ENCODE results near the gene DNLZ. TPM values are rescaled to one million over a fixed set of nuclear protein-coding genes. Genes with fewer than 3 reads are reported as not detected.

DNLZ gene
- total RNA-seq, 1 experiment from 2014 or later, result 9.1 TPM

- TF ChIP-seq EZH2 (IDR thresholded peaks at IDR 0.05; ENCODE audit: low read depth), result no peak
- no peak for TF ChIP-seq CTCF (conservative IDR thresholded peaks at IDR 0.05)
- BruUV-seq (replicated peaks), result no TSS peak
- H3F3A ChIP-seq (ENCODE audit: insufficient read depth, low read depth), result peaks cover 17% of the 10 kb centered on the region; the same call in 1 of the 2 replicates
- ChIA-PET CTCF (interaction anchor here (0.5 to 1.0 kb wide), 3 partner anchors 56 to 292 kb away, joined by 3 to 5 read pairs (median 3); no protein-coding TSS in a partner anchor), POLR2A (ENCODE audit: unreplicated experiment) (interaction anchor here (0.5 kb wide), 1 partner anchor 29 kb away, joined by 3 read pairs; no protein-coding TSS in a partner anchor)
- no peaks in the 10 kb centered on the region for H3K27me3 ChIP-seq (ENCODE audit: insufficient read depth, low read depth)
- intact Hi-C loops (cut with micrococcal nuclease; ENCODE audit: unreplicated experiment), result loop anchor here (2.0 kb wide), 1 partner anchor 229 kb away; no protein-coding TSS in a partner anchor
- H3K36me3 ChIP-seq (ENCODE audit: low read depth), result peaks cover 5% of the 10 kb centered on the region; the same call in 1 of the 2 replicates
- no peak for DNase-seq
- no peaks in the 10 kb centered on the region for H3K9me2 ChIP-seq (ENCODE audit: insufficient read depth)
- peaks cover 11% of the 10 kb centered on the region for H4K20me1 ChIP-seq (ENCODE audit: insufficient read depth)
- H3K4me3 ChIP-seq, result no peak overlapping the region
- H3K27ac ChIP-seq, result no peak overlapping the region
- no peak overlapping the region for H3K4me2 ChIP-seq
- H3K4me1 ChIP-seq (replicated peaks; ENCODE audit: insufficient read depth), result peaks cover 13% of the 10 kb centered on the region
- peaks cover 23% of the 10 kb centered on the region for H3K79me2 ChIP-seq (ENCODE audit: low read depth)
- no peaks in the 10 kb centered on the region for H3K9me3 ChIP-seq (ENCODE audit: insufficient read depth, low read depth)
- no peak overlapping the region for H2AFZ ChIP-seq
Observed at GRCh38 chr9:136401173-136401922, 37.8 kb upstream of the DNLZ start.

DNA sequence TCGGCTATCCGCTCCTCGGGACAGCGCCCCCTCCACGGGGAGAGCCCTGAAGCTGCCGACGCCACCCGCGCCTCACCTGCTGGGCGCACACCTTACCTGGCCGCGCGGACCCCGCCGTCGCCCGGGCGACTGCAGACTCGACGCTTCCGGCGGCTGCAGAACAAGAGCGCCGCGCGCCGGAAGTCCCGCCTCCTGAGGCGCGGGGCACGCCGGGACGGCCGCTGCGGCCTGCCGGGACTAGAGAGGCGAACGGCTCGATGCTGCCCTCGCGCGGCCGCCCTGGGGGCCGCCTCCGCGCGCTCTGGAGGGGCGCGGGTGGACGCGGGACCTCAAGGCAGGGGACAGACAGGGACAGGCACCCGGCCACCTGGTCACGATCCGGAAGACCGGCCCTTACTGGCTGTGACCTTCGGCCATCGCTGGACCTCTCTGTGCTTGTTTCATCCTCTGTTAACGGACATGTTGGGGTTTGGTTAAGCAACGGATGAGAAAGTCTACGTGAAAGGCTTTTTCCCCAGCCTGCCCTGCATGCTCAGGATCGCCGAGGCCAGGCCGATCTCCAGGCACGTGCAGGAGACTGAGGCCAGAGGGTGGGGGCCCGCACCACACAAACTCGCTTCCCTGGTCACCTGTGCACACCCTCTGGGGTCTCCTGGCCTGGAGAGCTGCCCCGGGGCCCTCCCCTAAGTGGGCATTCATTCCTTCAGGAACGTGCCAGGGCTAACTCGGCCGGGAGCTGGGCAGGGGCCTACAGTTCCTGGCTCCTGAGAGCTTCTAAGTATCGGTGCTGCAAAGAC, 36.7 kb upstream of the DNLZ start, which contains the start of gene SNAPC4:
Gene SNAPC4 (minus strand): TSS at position 133 of the 797 bp plus-strand sequence. CDS start 1,742 bp downstream, outside the sequence.
- intact Hi-C loops (cut with micrococcal nuclease; ENCODE audit: unreplicated experiment), result loop anchor here (1.0 to 2.0 kb wide), 4 partner anchors 54 to 231 kb away; no protein-coding TSS in a partner anchor
- CTCF ChIA-PET, result interaction anchor here (0.8 kb wide), 1 partner anchor 55 kb away, joined by 3 read pairs; no protein-coding TSS in a partner anchor
- H3K4me1 ChIP-seq (replicated peaks; ENCODE audit: insufficient read depth), result peaks cover 13% of the 10 kb centered on the region
- POLR2A ChIA-PET (ENCODE audit: unreplicated experiment), result interaction anchor here (0.6 kb wide), 1 partner anchor 122 kb away, joined by 3 read pairs; no protein-coding TSS in a partner anchor
- no peaks in the 10 kb centered on the region for H3K9me2 ChIP-seq (ENCODE audit: insufficient read depth)
- peaks cover 23% of the 10 kb centered on the region for H3K79me2 ChIP-seq (ENCODE audit: low read depth)
- peak within 1 kb of the TSS; percentile 97 for H3K4me2 ChIP-seq
- peak; percentile 76 to 91 for DNase-seq
- no peak within 1 kb of the TSS for H3K27ac ChIP-seq
- no peaks in the 10 kb centered on the region; the same call in 1 of the 2 replicates for H3K36me3 ChIP-seq (ENCODE audit: low read depth)
- BruUV-seq (replicated peaks), result no TSS peak
- no peaks in the 10 kb centered on the region for H3K27me3 ChIP-seq (ENCODE audit: insufficient read depth, low read depth)
- H2AFZ ChIP-seq, result peak within 1 kb of the TSS; percentile 77
- peaks cover 8% of the 10 kb centered on the region; the same call in 1 of the 2 replicates for H3F3A ChIP-seq (ENCODE audit: insufficient read depth, low read depth)
- TF ChIP-seq EZH2 (IDR thresholded peaks at IDR 0.05; ENCODE audit: low read depth) (no peak), CTCF (conservative IDR thresholded peaks at IDR 0.05) (peak; percentile 85)
- H3K4me3 ChIP-seq, result peak within 1 kb of the TSS; percentile 100
- H4K20me1 ChIP-seq (ENCODE audit: insufficient read depth), result peaks cover 11% of the 10 kb centered on the region
- H3K9me3 ChIP-seq (ENCODE audit: insufficient read depth, low read depth), result no peaks in the 10 kb centered on the region
